Measurements from ENCODE around the gene MATCAP1. TPM values are rescaled to one million over a fixed set of nuclear protein-coding genes. Genes with fewer than 3 reads are reported as not detected.

Gene MATCAP1
- polyA plus RNA-seq, 1 of the 3 experiments (the other 2 are of a cell fraction): 68.5 TPM

DNA sequence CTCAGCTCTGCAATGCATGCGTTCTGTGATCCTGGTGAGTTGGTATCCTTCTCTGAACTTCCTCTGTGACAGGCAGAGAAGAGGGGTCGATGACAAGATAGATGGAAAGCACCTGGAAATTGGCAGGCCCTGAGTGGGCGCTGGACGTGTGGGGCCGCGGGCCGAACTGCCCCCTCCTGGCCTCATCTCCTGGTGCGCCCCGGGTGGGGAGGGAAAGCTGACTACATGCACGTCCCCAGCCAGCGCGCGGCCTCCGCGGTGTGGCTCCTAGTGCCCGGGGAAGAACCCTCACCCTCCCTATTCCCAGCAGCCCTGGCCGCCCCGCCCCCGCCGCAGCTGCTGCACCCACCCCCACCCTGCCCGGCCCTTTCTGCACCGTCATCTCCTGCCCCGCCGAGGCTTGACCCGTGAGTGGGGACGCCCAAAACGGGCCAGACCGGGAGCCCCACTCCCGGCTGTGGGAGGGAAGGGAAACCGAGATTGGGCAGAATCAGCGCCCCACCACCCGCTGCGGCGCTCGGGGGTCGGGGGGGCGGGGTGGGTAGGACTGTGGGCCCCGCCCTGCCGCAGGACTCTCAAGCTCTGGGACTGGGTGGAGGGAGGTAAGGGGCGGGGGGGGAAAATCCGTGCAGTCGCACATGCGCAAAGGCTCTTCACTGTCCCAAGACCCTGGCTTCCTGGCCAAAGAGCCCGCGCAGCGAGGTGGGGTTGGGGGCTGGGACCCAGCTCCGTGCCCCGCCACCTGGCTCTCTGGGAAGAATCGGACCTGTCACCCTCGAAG, 13.4 kb downstream of the MATCAP1 start, which contains the start of gene NOL3 (continued):
- TF ChIP-seq FOXM1 (IDR thresholded peaks at IDR 0.05; ENCODE audit: low read depth) (no peak), TEAD4 (IDR thresholded peaks at IDR 0.05; ENCODE audit: borderline replicate concordance, insufficient read depth) (no peak), EP300 (IDR thresholded peaks at IDR 0.05; ENCODE audit: borderline replicate concordance in 1 of 2, low read depth in 1 of 2, low read length in 1 of 2) (peak in 1 of 2 experiments; percentile 27; a peak in 1 of 4 replicates), USF1 (IDR thresholded peaks at IDR 0.05; ENCODE audit: borderline replicate concordance, low read depth) (no peak), GATA2 (CRISPR knock-in tag; IDR thresholded peaks at IDR 0.05) (no peak), FOXJ3 (CRISPR knock-in tag; IDR thresholded peaks at IDR 0.05) (no peak), RCOR1 (IDR thresholded peaks at IDR 0.05; ENCODE audit: low read length) (no peak), NRF1 (IDR thresholded peaks at IDR 0.05; ENCODE audit: low read depth, low read length) (peak; percentile 76), MXI1 (IDR thresholded peaks at IDR 0.05; ENCODE audit: low read depth, low read length) (peak; percentile 63), IRF3 (IDR thresholded peaks at IDR 0.05; ENCODE audit: low read depth, low read length) (no peak), RXRA (IDR thresholded peaks at IDR 0.05; ENCODE audit: borderline replicate concordance, low read depth) (no peak), SMC3 (IDR thresholded peaks at IDR 0.05; ENCODE audit: low read depth, low read length) (no peak), MAX (IDR thresholded peaks at IDR 0.05; ENCODE audit: low read depth) (peak; percentile 17; the same call in 1 of the 2 replicates), RFX5 (IDR thresholded peaks at IDR 0.05; ENCODE audit: low read length) (no peak), USF2 (IDR thresholded peaks at IDR 0.05; ENCODE audit: borderline replicate concordance, low read depth, low read length) (no peak), CTCF (IDR thresholded peaks at IDR 0.05) (no peak), CHD2 (IDR thresholded peaks at IDR 0.05; ENCODE audit: low read length, partially characterized antibody) (peak; percentile 20), JUND (IDR thresholded peaks at IDR 0.05) (no peak), RAD21 (IDR thresholded peaks at IDR 0.05; ENCODE audit: low read length) (no peak), MEF2A (IDR thresholded peaks at IDR 0.05; ENCODE audit: borderline replicate concordance, low read depth) (no peak), TCF12 (IDR thresholded peaks at IDR 0.05) (no peak; the same call in 1 of the 2 replicates), ELF1 (IDR thresholded peaks at IDR 0.05) (no peak)
- TF ChIP-seq, protein P1, sequence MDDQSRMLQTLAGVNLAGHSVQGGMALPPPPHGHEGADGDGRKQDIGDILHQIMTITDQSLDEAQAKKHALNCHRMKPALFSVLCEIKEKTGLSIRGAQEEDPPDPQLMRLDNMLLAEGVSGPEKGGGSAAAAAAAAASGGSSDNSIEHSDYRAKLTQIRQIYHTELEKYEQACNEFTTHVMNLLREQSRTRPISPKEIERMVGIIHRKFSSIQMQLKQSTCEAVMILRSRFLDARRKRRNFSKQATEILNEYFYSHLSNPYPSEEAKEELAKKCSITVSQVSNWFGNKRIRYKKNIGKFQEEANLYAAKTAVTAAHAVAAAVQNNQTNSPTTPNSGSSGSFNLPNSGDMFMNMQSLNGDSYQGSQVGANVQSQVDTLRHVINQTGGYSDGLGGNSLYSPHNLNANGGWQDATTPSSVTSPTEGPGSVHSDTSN (IDR thresholded peaks at IDR 0.05): peak; percentile 1; the same call in 1 of the 2 replicates

Measured in SK-N-SH (cell line).